ENCODE results near the gene PRX. TPM values are rescaled to one million over a fixed set of nuclear protein-coding genes. Genes with fewer than 3 reads are reported as not detected.
A peak's percentile ranks its signal among the peaks of the same experiment; 100 is the strongest.

Gene PRX
- total RNA-seq, 1 experiment from 2014 or later, result 6.6 TPM

DNA sequence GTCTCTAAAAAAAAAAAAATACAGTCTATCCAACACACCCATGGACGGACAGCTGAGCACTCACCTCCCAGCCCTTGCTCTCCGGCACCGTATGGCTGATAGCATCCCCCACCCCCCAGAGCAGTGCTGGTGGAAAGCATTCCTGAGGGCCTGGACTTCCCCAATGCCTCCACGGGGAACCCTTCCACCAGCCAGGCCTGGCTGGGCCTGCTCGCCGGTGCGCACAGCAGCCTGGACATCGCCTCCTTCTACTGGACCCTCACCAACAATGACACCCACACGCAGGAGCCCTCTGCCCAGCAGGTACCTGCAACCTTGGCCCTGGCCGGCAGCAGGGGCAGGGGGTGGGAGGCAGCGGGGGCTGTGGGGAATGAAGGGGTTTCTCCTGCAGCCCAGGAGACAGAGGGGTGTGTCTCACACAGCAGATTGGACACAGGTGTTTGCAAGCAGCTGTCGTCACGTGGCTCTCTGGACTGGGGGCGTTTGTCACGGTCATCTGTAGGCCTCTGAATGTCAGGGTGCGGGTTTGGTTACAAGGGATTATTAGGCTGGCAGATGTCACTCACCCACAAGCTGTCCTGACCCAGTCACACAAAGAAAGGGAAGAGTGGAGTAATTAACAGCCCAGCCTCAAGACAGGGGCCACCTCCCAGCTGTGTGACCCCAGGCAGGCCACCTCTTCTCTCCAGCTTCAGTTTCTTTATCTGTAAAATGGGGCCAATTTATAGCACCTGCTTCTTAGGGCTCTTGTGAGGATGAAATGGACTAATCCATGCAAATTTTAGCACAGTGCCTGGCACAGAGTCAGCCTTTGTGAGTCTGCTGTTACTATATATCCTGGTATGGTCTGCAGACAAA is 45.4 kb downstream of the PRX start:
- intact Hi-C loops (cut with micrococcal nuclease; ENCODE audit: unreplicated experiment), result no loop called here
- Histone ChIP-seq H3K9me2 (ENCODE audit: insufficient read depth) (no peaks in the 10 kb centered on the region), H3K4me1 (replicated peaks; ENCODE audit: insufficient read depth) (0 out of 2 replicates have a peak, but pooled peaks cover 4% of the 10 kb centered on the region), H4K20me1 (ENCODE audit: insufficient read depth) (no peaks in the 10 kb centered on the region), H3K27ac (no peak overlapping the region), H3K4me2 (no peak overlapping the region), H3F3A (ENCODE audit: insufficient read depth, low read depth) (peaks cover 4% of the 10 kb centered on the region; the same call in 1 of the 2 replicates), H3K27me3 (ENCODE audit: insufficient read depth, low read depth) (no peaks in the 10 kb centered on the region), H3K79me2 (ENCODE audit: low read depth) (no peaks in the 10 kb centered on the region), H3K36me3 (ENCODE audit: low read depth) (no peaks in the 10 kb centered on the region), H3K4me3 (no peak overlapping the region), H2AFZ (no peak overlapping the region), H3K9me3 (ENCODE audit: insufficient read depth, low read depth) (no peaks in the 10 kb centered on the region)
- BruUV-seq (replicated peaks), result no TSS peak
- ChIA-PET POLR2A (ENCODE audit: unreplicated experiment) (no interaction called here), CTCF (no interaction called here)
- TF ChIP-seq, protein P1, sequence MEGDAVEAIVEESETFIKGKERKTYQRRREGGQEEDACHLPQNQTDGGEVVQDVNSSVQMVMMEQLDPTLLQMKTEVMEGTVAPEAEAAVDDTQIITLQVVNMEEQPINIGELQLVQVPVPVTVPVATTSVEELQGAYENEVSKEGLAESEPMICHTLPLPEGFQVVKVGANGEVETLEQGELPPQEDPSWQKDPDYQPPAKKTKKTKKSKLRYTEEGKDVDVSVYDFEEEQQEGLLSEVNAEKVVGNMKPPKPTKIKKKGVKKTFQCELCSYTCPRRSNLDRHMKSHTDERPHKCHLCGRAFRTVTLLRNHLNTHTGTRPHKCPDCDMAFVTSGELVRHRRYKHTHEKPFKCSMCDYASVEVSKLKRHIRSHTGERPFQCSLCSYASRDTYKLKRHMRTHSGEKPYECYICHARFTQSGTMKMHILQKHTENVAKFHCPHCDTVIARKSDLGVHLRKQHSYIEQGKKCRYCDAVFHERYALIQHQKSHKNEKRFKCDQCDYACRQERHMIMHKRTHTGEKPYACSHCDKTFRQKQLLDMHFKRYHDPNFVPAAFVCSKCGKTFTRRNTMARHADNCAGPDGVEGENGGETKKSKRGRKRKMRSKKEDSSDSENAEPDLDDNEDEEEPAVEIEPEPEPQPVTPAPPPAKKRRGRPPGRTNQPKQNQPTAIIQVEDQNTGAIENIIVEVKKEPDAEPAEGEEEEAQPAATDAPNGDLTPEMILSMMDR (conservative IDR thresholded peaks at IDR 0.05), result no peak
- TF ChIP-seq EZH2 (IDR thresholded peaks at IDR 0.05; ENCODE audit: low read depth), result no peak
- DNase-seq, result no peak

DNA sequence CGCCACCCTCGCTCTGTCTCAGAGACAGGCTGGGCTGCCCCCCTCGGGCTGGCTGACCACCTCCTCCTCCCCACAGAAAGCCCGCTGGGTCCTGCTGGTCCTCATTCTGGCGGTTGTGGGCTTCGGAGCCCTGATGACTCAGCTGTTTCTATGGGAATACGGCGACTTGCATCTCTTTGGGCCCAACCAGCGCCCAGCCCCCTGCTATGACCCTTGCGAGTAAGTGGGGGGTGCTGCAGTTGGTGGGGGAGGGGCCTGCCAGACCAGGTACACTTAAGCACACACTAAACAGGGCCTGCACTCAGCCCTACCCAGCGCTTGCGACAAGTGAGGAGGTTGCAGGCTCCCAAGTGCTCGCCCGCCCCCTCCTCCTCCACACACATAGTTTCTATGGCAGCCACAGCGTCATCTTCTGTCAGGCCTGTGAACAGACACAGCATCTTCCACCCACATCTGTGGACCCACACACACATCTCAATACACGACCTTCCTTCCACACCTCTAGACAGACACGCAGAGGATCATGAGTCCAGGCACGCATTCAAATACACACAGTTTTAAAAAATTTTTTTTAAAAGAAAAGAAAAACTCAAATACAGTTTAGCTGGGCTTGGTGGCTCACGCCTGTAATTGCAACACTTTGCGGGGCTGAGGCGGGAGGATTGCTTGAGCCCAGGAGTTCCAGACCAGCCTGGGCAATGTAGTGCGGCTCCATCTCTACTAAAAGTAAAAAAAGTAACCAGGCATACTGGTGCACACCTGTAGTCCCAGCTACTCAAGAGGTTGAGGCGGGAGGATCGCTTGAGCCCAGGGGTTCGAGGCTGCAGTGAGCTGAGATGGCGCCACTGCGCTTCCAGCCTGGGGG is 46.2 kb downstream of the PRX start:
- H2AFZ ChIP-seq, result no peak overlapping the region
- H4K20me1 ChIP-seq (ENCODE audit: insufficient read depth), result no peaks in the 10 kb centered on the region
- H3K4me3 ChIP-seq, result no peak overlapping the region
- BruUV-seq (replicated peaks), result TSS peak; percentile 16
- no peak for TF ChIP-seq EZH2 (IDR thresholded peaks at IDR 0.05; ENCODE audit: low read depth)
- TF ChIP-seq, protein P1 (conservative IDR thresholded peaks at IDR 0.05), result no peak
- H3K9me3 ChIP-seq (ENCODE audit: insufficient read depth, low read depth), result no peaks in the 10 kb centered on the region
- H3K36me3 ChIP-seq (ENCODE audit: low read depth), result no peaks in the 10 kb centered on the region
- no peaks in the 10 kb centered on the region for H3K9me2 ChIP-seq (ENCODE audit: insufficient read depth)
- H3K4me2 ChIP-seq, result no peak overlapping the region
- no peaks in the 10 kb centered on the region for H3K79me2 ChIP-seq (ENCODE audit: low read depth)
- ChIA-PET CTCF (no interaction called here), POLR2A (ENCODE audit: unreplicated experiment) (no interaction called here)
- 0 out of 2 replicates have a peak, but pooled peaks cover 4% of the 10 kb centered on the region for H3K4me1 ChIP-seq (replicated peaks; ENCODE audit: insufficient read depth)
- intact Hi-C loops (cut with micrococcal nuclease; ENCODE audit: unreplicated experiment), result no loop called here
- H3F3A ChIP-seq (ENCODE audit: insufficient read depth, low read depth), result peaks cover 4% of the 10 kb centered on the region; the same call in 1 of the 2 replicates
- H3K27ac ChIP-seq, result no peak overlapping the region
- H3K27me3 ChIP-seq (ENCODE audit: insufficient read depth, low read depth), result no peaks in the 10 kb centered on the region
- no peak for DNase-seq

DNA sequence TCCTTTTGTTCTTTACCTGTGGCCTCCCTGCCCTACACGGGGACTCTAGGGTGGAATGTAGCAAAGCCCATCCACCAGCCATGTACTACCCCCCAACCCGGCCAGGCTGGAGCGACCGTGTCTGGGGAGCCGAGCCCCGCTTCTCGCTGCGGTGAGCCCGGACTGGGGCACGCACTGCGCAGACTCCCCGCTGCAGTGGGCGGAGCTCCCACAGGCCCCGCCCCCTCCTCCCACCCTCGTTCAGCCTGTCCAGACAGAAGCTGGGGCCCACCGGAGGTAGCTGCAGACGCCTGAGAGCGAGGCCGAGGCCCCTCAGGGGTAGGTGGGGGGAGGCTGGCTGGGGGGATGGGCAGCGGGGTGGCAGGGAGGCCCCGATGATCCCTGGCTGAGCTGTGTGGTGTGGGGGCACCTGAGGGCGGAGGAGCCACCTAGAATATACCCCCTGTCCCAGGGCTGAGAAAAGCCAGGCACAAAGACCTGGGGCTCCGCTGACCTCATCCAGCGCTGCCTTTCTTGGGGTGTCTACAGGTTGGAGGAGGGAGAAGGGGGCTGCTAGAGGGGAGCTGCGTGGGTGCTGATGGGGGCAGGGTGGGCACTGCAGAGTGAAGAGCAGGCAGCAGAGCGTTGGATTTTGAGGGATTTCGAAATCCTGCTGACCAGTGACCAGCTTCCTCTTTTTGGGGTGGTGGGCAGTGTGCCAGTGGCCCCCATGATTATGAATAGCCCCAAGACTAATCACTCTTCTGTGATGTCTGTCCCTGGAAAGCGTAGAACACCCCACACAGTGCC is 47.4 kb downstream of the PRX start:
- no peaks in the 10 kb centered on the region for H3K36me3 ChIP-seq (ENCODE audit: low read depth)
- H3K4me1 ChIP-seq (replicated peaks; ENCODE audit: insufficient read depth), result 0 out of 2 replicates have a peak, but pooled peaks cover 4% of the 10 kb centered on the region
- H3F3A ChIP-seq (ENCODE audit: insufficient read depth, low read depth), result peaks cover 4% of the 10 kb centered on the region; the same call in 1 of the 2 replicates
- no peaks in the 10 kb centered on the region for H3K27me3 ChIP-seq (ENCODE audit: insufficient read depth, low read depth)
- intact Hi-C loops (cut with micrococcal nuclease; ENCODE audit: unreplicated experiment), result no loop called here
- TF ChIP-seq EZH2 (IDR thresholded peaks at IDR 0.05; ENCODE audit: low read depth), result no peak
- TF ChIP-seq, protein P1 (conservative IDR thresholded peaks at IDR 0.05), result no peak
- DNase-seq, result peak in 1 of 2 experiments; percentile 51
- ChIA-PET POLR2A (ENCODE audit: unreplicated experiment) (no interaction called here), CTCF (interaction anchor here (0.6 kb wide), 1 partner anchor 14 kb away, joined by 9 read pairs; no protein-coding TSS in a partner anchor)
- H2AFZ ChIP-seq, result no peak overlapping the region; the same call in 1 of the 2 replicates
- no peaks in the 10 kb centered on the region for H4K20me1 ChIP-seq (ENCODE audit: insufficient read depth)
- H3K79me2 ChIP-seq (ENCODE audit: low read depth), result no peaks in the 10 kb centered on the region
- peak overlapping the region; percentile 60 for H3K4me3 ChIP-seq
- no peak overlapping the region for H3K27ac ChIP-seq
- BruUV-seq (replicated peaks), result no TSS peak
- no peaks in the 10 kb centered on the region for H3K9me2 ChIP-seq (ENCODE audit: insufficient read depth)
- peak overlapping the region; percentile 84 for H3K4me2 ChIP-seq
- no peaks in the 10 kb centered on the region for H3K9me3 ChIP-seq (ENCODE audit: insufficient read depth, low read depth)
